Erythroblast (primary cell): Measurements from ENCODE around the gene LRBA.

Experiments used
- GATA1 ChIP-seq: IDR thresholded peaks from 2 replicates; pipeline ENCODE4 v1.6.1; 2011; ENCODE audit warnings: low read depth, mild to moderate bottlenecking, control low read depth, low read length, moderate library complexity
- POLR2A ChIP-seq: IDR thresholded peaks from 2 replicates; pipeline ENCODE4 v1.6.1; 2011; ENCODE audit warnings: mild to moderate bottlenecking, low read length

- TF ChIP-seq POLR2A (no peak), GATA1 (no peak)
Measured at GRCh38 chr4:150708004-150708403, 307.1 kb downstream of the LRBA start.
